ENCODE data around the gene BEND3.

GRCh38 chr6:107060704-107061103, 54.6 kb downstream of the BEND3 start:
- TF ChIP-seq CTCF (IDR thresholded peaks at IDR 0.05): no peak
- no peak for TF ChIP-seq POLR2A (IDR thresholded peaks at IDR 0.05)

Measured in lower leg skin (tissue), 3 donors.